Mucosa of stomach (tissue), 1 donor: ENCODE results near the gene KLF16.

Source experiments
- H3K27me3 ChIP-seq: one replicate; pipeline ENCODE4 v1.7.0; 2013; ENCODE audit warnings: mild to moderate bottlenecking, low read length; ENCODE audit not compliant: control insufficient read depth, insufficient read depth
- H3K36me3 ChIP-seq: one replicate; pipeline ENCODE4 v1.7.0; 2013; ENCODE audit warnings: low read length; ENCODE audit not compliant: control insufficient read depth, insufficient read depth
- H3K4me1 ChIP-seq: one replicate; pipeline ENCODE4 v1.7.0; 2013; ENCODE audit warnings: mild to moderate bottlenecking, low read length; ENCODE audit not compliant: control insufficient read depth, insufficient read depth
- H3K4me3 ChIP-seq: one replicate; pipeline ENCODE4 v1.7.0; 2013; ENCODE audit warnings: low read length
- H3K9ac ChIP-seq: one replicate; pipeline ENCODE4 v1.7.0; 2013; ENCODE audit warnings: mild to moderate bottlenecking, low read length, moderate library complexity
- H3K9me3 ChIP-seq: one replicate; pipeline ENCODE4 v1.7.0; 2013; ENCODE audit warnings: mild to moderate bottlenecking, low read length, moderate library complexity; ENCODE audit not compliant: control insufficient read depth
- donor health status: Pancreatic carcinoma.

Gene KLF16

GRCh38 chr19:1848399-1849131 lies 14.8 kb downstream of the KLF16 start, which contains the start of gene REXO1:
TSS of gene REXO1 (minus strand) at chr19:1848483. CDS start at chr19:1848358, 125 bp downstream.
- Histone ChIP-seq H3K27me3 (no peaks in the 10 kb centered on the region), H3K9ac (peak within 1 kb of the TSS; percentile 84), H3K9me3 (no peaks in the 10 kb centered on the region), H3K4me3 (peak within 1 kb of the TSS; percentile 60), H3K4me1 (peaks cover 57% of the 10 kb centered on the region), H3K36me3 (no peaks in the 10 kb centered on the region)

- Histone ChIP-seq H3K27me3 (no peaks in the 10 kb centered on the region), H3K4me1 (peaks cover 50% of the 10 kb centered on the region), H3K4me3 (peak overlapping the region; percentile 14), H3K9ac (peak overlapping the region; percentile 84), H3K36me3 (no peaks in the 10 kb centered on the region), H3K9me3 (no peaks in the 10 kb centered on the region)
Measured at GRCh38 chr19:1847684-1848398, 15.5 kb downstream of the KLF16 start.

- H3K4me1 ChIP-seq = peaks cover 47% of the 10 kb centered on the region
- H3K9me3 ChIP-seq = no peaks in the 10 kb centered on the region
- peak overlapping the region; percentile 14 for H3K4me3 ChIP-seq
- H3K36me3 ChIP-seq = no peaks in the 10 kb centered on the region
- peak overlapping the region; percentile 84 for H3K9ac ChIP-seq
- H3K27me3 ChIP-seq = no peaks in the 10 kb centered on the region
Measured at GRCh38 chr19:1847348-1847683, 16.1 kb downstream of the KLF16 start.

GRCh38 chr19:1846517-1847204 lies 16.7 kb downstream of the KLF16 start:
- Histone ChIP-seq H3K27me3 (no peaks in the 10 kb centered on the region), H3K4me1 (peaks cover 44% of the 10 kb centered on the region), H3K4me3 (peak overlapping the region; percentile 14)

GRCh38 chr19:1845642-1846041 lies 17.7 kb downstream of the KLF16 start:
- Histone ChIP-seq H3K9ac (no peak overlapping the region), H3K27me3 (no peaks in the 10 kb centered on the region), H3K4me1 (peaks cover 47% of the 10 kb centered on the region)

More at GRCh38 chr19:1846517-1847204, 16.7 kb downstream of the KLF16 start:
- Histone ChIP-seq H3K36me3 (no peaks in the 10 kb centered on the region), H3K9me3 (no peaks in the 10 kb centered on the region), H3K9ac (peak overlapping the region; percentile 84)

GRCh38 chr19:1845125-1845515 lies 18.3 kb downstream of the KLF16 start:
- Histone ChIP-seq H3K36me3 (no peaks in the 10 kb centered on the region), H3K4me3 (no peak overlapping the region), H3K9me3 (no peaks in the 10 kb centered on the region), H3K4me1 (peaks cover 52% of the 10 kb centered on the region), H3K9ac (peak overlapping the region; percentile 28), H3K27me3 (no peaks in the 10 kb centered on the region)

More at GRCh38 chr19:1845642-1846041, 17.7 kb downstream of the KLF16 start:
- Histone ChIP-seq H3K36me3 (no peaks in the 10 kb centered on the region), H3K9me3 (no peaks in the 10 kb centered on the region), H3K4me3 (no peak overlapping the region)

- H3K4me1 ChIP-seq = peaks cover 57% of the 10 kb centered on the region
- no peaks in the 10 kb centered on the region for H3K36me3 ChIP-seq
- H3K9ac ChIP-seq = peak overlapping the region; percentile 28
- no peak overlapping the region for H3K4me3 ChIP-seq
- no peaks in the 10 kb centered on the region for H3K27me3 ChIP-seq
- H3K9me3 ChIP-seq = no peaks in the 10 kb centered on the region
Measured at GRCh38 chr19:1844513-1845124, 18.8 kb downstream of the KLF16 start.

GRCh38 chr19:1843646-1844394 lies 19.6 kb downstream of the KLF16 start:
- no peak overlapping the region for H3K4me3 ChIP-seq
- no peaks in the 10 kb centered on the region for H3K27me3 ChIP-seq
- H3K9me3 ChIP-seq = no peaks in the 10 kb centered on the region
- H3K36me3 ChIP-seq = no peaks in the 10 kb centered on the region
- H3K9ac ChIP-seq = no peak overlapping the region
- H3K4me1 ChIP-seq = peaks cover 59% of the 10 kb centered on the region

- Histone ChIP-seq H3K36me3 (no peaks in the 10 kb centered on the region), H3K9ac (no peak overlapping the region), H3K4me3 (no peak overlapping the region), H3K9me3 (no peaks in the 10 kb centered on the region), H3K4me1 (peaks cover 62% of the 10 kb centered on the region), H3K27me3 (no peaks in the 10 kb centered on the region)
Measured at GRCh38 chr19:1843116-1843515, 20.3 kb downstream of the KLF16 start.

- H3K9me3 ChIP-seq = no peaks in the 10 kb centered on the region
- H3K4me3 ChIP-seq = no peak overlapping the region
- no peaks in the 10 kb centered on the region for H3K27me3 ChIP-seq
- H3K4me1 ChIP-seq = peaks cover 60% of the 10 kb centered on the region
- no peak overlapping the region for H3K9ac ChIP-seq
- H3K36me3 ChIP-seq = no peaks in the 10 kb centered on the region
Measured at GRCh38 chr19:1841209-1841924, 22.0 kb downstream of the KLF16 start.
